C4-2B (cell line): ENCODE measurements around the gene ALG8.

Experiments
- ZFX ChIP-seq: fragments of 450-650 bp; IDR thresholded peaks from 2 replicates; pipeline ENCODE4 v1.6.1; 2017
- TF ChIP-seq, protein P1 (sequence below): fragments of 450-650 bp; conservative IDR thresholded peaks from 2 replicates; pipeline ENCODE4 v1.5.1; 2017; ENCODE audit warnings: mild to moderate bottlenecking

DNA sequence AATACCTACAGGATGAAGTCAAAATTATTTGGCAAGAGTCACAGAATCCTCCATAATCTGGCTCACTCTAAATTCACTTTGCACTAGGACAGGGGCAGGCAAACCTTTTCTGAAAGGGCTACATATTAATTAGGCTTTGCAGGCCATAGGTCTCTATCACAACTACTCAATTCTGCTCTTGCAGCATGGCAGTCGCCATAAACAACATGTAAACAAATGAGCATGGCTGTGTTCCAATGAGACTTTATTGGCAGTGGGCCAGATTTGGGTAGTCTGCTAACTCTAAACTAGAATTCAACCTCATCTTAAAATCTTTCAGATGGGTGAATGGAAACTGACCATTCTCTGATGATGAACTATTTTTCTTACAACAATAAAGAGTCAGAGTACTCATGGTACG is 70.0 kb downstream of the ALG8 start:
- TF ChIP-seq, protein P1, sequence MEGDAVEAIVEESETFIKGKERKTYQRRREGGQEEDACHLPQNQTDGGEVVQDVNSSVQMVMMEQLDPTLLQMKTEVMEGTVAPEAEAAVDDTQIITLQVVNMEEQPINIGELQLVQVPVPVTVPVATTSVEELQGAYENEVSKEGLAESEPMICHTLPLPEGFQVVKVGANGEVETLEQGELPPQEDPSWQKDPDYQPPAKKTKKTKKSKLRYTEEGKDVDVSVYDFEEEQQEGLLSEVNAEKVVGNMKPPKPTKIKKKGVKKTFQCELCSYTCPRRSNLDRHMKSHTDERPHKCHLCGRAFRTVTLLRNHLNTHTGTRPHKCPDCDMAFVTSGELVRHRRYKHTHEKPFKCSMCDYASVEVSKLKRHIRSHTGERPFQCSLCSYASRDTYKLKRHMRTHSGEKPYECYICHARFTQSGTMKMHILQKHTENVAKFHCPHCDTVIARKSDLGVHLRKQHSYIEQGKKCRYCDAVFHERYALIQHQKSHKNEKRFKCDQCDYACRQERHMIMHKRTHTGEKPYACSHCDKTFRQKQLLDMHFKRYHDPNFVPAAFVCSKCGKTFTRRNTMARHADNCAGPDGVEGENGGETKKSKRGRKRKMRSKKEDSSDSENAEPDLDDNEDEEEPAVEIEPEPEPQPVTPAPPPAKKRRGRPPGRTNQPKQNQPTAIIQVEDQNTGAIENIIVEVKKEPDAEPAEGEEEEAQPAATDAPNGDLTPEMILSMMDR, result no peak
- no peak for TF ChIP-seq ZFX
